Measurements from ENCODE around the gene ZNRF3. TPM values are rescaled to one million over a fixed set of nuclear protein-coding genes. Genes with fewer than 3 reads are reported as not detected.
"Not testable (repeated sequence)": the region's sequence is repeated elsewhere in the genome, so short reads cannot be mapped to it uniquely, and the experiment has no call there.

ZNRF3 gene
- total RNA-seq, 1 experiment from 2014 or later, result 5.5 TPM

- DNase-seq (ENCODE audit: low read depth), result no peak
Measured at GRCh38 chr22:28984482-28985158, 101.2 kb downstream of the ZNRF3 start.

DNA sequence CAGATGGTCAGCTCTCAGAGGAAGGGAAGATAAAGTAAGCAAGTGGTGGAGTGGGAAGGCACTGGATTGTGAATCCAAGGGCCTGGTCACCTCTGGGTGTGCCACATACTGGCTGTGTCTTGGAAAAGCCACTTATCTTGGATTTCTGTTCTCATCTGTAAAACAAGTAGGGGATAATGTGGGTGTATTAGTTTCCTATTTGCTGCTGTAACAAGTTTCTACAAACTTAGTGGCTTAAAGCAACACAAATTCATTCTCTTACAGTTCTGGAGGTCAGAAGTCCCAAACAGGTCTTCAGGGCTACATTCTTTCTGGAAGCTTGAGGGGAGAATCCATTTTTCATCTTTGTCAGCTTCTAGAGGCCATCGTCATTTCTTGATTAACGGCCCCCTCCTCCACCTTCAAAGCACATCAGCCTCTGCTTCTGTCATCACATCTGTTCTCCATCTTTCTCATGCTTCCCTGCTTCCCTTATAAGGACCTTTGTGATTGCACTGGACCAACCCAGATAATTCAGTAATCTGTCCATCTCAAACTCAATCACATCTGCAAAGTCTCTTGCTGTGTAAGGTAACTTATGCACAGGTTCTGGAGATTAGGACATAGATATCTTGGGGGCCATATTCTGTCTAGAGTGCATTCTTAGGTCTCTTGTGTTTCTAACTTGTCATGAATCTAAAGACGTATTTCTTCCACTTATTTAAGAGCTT lies 102.4 kb downstream of the ZNRF3 start:
- no peak for DNase-seq (ENCODE audit: low read depth)

GRCh38 chr22:28986366-28986765 lies 103.0 kb downstream of the ZNRF3 start:
- DNase-seq (ENCODE audit: low read depth), result no peak

GRCh38 chr22:28988457-28988856 lies 105.1 kb downstream of the ZNRF3 start:
- DNase-seq (ENCODE audit: low read depth), result no peak

GRCh38 chr22:28989035-28989464 lies 105.7 kb downstream of the ZNRF3 start:
- DNase-seq (ENCODE audit: low read depth), result no peak

GRCh38 chr22:28989484-28989883 lies 106.1 kb downstream of the ZNRF3 start:
- no peak for DNase-seq (ENCODE audit: low read depth)

- no peak for DNase-seq (ENCODE audit: low read depth)
Measured at GRCh38 chr22:28989912-28990311, 106.5 kb downstream of the ZNRF3 start.

GRCh38 chr22:28992565-28993356 lies 109.4 kb downstream of the ZNRF3 start:
- DNase-seq (ENCODE audit: low read depth), result no peak

DNA sequence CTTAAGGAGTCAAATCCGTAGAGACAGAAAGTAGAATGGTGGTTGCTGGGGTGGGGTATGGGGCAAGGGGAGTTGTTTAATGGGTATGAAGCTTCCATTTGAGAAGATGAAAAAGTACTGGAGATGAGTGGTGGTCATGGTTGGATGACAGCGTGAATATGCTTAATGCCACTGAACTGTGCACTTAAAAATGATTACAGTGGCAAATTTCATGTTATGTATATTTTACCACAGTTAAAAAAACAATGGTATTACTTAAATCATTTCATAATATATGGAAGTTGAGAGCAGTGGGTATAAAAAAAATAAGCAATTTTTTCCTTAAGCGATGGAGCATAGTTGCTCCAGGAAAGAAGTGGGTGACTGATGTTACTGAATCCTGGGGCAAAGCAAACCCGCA lies 111.2 kb downstream of the ZNRF3 start:
- no peak for DNase-seq (ENCODE audit: low read depth)

- no peak for DNase-seq (ENCODE audit: low read depth)
Measured at GRCh38 chr22:28995551-28995950, 112.2 kb downstream of the ZNRF3 start.

GRCh38 chr22:28997342-28997741 lies 114.0 kb downstream of the ZNRF3 start:
- DNase-seq (ENCODE audit: low read depth), result no peak

DNA sequence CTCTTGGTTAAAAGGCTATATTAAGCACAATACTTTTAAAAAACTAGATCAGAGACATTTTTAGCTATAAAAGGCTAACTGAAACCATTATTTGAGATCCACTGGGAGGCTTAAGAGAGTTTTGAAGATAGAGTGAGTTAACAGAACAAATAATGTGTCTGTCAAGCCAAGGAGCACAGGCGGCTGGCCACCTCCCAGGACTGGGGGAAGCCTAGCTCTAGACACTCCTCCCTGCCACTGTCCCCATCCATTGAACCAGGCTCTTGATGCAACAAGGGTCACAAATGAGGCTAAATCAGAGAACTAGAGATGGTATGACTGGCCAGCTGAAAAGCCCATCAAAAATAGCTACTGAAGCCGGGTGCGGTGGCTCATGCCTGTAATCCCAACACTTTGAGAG lies 115.3 kb downstream of the ZNRF3 start:
- DNase-seq (ENCODE audit: low read depth), result no peak

GRCh38 chr22:28999510-28999909 lies 116.1 kb downstream of the ZNRF3 start:
- no peak for DNase-seq (ENCODE audit: low read depth)

GRCh38 chr22:28999919-29000556 lies 116.7 kb downstream of the ZNRF3 start:
- no peak for DNase-seq (ENCODE audit: low read depth)

- DNase-seq (ENCODE audit: low read depth), result no peak
Measured at GRCh38 chr22:29000641-29001040, 117.3 kb downstream of the ZNRF3 start.

DNA sequence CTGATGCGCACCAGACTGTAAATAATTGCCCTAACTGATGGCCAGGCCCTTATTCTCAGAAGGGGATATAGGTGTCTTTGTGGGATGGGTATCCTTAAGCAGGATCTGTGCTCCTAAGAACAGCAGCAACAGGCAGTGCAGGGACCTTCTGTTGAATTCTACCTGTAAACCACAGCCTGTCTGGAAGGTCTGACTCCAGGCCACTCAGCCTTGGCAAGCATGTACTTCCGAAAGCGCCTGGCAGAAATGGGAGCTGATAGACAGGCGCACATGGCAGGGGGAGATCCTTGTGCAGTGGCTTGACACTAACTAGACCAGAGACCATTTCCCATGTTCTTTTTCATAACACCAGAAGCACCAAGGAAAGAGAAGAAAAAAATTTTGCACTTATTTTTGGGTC lies 119.2 kb downstream of the ZNRF3 start:
- no peak for DNase-seq (ENCODE audit: low read depth)

GRCh38 chr22:29003552-29003951 lies 120.2 kb downstream of the ZNRF3 start:
- DNase-seq (ENCODE audit: low read depth), result no peak

DNA sequence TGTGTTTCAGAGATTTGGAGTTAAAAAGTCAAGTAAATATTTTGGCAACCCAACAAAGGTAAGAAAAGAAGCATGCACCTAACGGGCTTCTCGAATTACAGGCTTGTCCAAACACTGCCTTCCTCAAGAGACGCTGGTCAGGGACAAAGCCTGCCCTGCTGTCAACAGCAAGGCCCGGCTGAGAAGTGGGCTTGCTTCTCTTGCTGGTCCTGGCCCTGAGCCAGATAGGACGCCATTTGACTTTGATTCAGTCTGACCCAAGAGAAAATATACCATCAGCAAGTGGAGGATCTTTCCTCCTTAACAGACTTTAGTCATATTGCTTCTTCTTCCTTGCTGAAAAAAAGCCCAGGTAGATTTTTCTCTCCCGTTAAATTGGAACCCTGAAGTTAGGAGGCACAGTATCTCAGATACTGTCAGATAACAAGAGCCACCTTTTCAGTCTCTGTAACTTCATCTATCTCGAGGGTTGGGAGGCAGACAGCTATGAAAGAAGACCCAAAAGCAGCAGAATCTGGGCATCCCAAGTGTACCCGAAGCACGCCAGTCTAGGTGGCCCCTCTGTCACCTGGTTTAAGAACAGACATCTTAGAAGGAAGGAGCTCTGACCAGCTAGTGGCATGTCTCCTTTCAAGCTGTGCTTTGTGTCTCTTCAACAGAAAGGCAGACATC lies 120.7 kb downstream of the ZNRF3 start:
- DNase-seq (ENCODE audit: low read depth), result no peak

DNA sequence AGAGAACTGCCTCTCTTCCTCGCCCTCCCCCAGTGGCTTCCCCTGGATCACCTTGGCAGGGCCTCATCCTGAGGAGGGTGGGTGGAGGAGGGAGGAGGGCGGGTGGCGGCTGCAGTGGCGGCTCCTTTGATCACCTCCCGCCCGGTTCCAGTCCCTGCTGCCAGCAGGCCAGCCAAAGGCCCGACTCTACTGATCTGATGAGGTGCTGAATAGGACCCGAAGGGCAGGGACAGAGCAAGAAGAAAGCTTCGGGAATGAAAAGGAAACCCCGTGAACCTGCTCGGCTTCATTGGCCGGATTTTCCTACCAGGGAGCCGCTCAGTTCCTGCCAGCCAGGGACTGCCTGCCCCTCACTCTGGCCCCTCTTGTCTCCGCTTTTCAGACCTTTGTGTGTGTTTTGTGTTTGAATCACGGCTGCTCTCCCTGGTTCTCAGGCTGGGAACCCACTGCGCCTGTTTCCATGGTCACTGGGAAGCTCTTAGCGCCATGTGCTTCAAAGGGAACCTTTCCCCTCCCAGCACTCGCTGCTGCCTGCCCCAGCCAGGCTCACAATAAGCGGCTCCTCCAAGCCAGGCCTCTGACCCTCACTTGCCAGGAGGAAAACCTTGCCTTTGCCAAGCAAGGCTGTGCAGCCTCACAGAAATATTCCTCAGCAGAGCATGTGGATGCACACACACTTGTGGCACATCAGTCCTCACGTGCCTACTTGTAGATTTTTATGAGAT lies 121.4 kb downstream of the ZNRF3 start:
- no peak for DNase-seq (ENCODE audit: low read depth)

GRCh38 chr22:29005754-29006153 lies 122.4 kb downstream of the ZNRF3 start:
- DNase-seq (ENCODE audit: low read depth), result not testable (repeated sequence)

DNA sequence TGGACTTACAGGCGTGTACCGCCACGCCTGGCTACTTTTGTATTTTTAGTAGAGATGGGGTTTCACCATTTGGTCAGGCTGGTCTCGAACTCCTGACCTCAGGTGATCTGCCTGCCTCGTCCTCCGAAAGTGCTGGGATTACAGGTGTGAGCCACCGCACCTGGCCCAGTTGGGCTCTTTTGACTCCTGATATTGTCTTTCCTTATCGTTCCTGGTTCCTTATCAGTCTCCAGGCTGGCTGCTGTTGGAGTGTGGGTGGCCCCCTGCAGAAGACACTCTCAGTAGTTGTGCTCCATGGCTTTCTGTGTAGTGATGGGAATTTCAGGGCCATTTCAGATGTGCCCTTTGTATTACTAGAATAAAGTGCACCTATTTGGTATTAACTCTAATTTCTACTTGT lies 123.0 kb downstream of the ZNRF3 start:
- DNase-seq (ENCODE audit: low read depth), result no peak
